Mammary epithelial cell (primary cell): ENCODE measurements around the gene USP17L30.
"Not testable (repeated sequence)": the region's sequence is repeated elsewhere in the genome, so short reads cannot be mapped to it uniquely, and the experiment has no call there.

Experiments used
- CTCF ChIP-seq, 2 donors: IDR thresholded peaks in 1 of 2; conservative IDR thresholded peaks in 1 of 2; 2 replicates each; pipeline ENCODE4 v1.5.1; 2011 to 2012; ENCODE audit warnings: inconsistent platforms in 2 of 2, low read length in 2 of 2, mild to moderate bottlenecking in 2 of 2, control low read depth in 1 of 2, low read depth in 1 of 2; ENCODE audit not compliant: insufficient read depth in 1 of 2; ENCODE audit errors: extremely low read depth in 1 of 2
- EZH2 ChIP-seq: IDR thresholded peaks from 2 replicates; pipeline ENCODE4 v1.6.1; 2012; ENCODE audit warnings: low read length, inconsistent platforms, borderline replicate concordance

GRCh38 chr4:9343848-9344247, 19.1 kb upstream of the USP17L30 start, which contains the start of gene USP17L27:
- not testable (repeated sequence) for TF ChIP-seq CTCF (conservative IDR thresholded peaks at IDR 0.05 in 1 of 2, IDR thresholded peaks at IDR 0.05 in 1 of 2; ENCODE audit: extremely low read depth in 1 of 2, insufficient read depth in 1 of 2, low read depth in 1 of 2, low read length in 2 of 2); EZH2
